Measurements from ENCODE around the gene CYP24A1.
"Not testable (repeated sequence)": the region's sequence is repeated elsewhere in the genome, so short reads cannot be mapped to it uniquely, and the experiment has no call there.

DNA sequence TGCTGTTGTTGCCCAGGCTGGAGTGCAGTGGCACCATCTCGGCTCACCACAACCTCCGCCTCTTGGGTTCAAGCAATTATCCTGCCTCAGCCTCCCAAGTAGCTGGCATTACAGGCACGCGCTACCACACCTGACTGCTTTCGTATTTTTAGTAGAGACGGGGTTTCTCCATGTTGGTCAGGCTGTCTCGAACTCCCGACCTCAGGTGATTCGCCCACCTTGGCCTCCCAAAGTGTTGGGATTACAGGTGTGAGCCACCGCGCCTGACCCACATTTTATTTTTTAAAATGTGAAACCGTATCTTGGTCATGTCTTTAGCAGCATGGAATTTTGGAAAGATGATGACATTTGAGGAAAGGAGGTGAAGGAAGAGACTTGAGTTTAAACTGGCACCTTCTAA is 47.5 kb downstream of the CYP24A1 start:
- TF ChIP-seq, protein P1, sequence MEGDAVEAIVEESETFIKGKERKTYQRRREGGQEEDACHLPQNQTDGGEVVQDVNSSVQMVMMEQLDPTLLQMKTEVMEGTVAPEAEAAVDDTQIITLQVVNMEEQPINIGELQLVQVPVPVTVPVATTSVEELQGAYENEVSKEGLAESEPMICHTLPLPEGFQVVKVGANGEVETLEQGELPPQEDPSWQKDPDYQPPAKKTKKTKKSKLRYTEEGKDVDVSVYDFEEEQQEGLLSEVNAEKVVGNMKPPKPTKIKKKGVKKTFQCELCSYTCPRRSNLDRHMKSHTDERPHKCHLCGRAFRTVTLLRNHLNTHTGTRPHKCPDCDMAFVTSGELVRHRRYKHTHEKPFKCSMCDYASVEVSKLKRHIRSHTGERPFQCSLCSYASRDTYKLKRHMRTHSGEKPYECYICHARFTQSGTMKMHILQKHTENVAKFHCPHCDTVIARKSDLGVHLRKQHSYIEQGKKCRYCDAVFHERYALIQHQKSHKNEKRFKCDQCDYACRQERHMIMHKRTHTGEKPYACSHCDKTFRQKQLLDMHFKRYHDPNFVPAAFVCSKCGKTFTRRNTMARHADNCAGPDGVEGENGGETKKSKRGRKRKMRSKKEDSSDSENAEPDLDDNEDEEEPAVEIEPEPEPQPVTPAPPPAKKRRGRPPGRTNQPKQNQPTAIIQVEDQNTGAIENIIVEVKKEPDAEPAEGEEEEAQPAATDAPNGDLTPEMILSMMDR (IDR thresholded peaks at IDR 0.05) = not testable (repeated sequence)
- not testable (repeated sequence) for TF ChIP-seq POLR2A (IDR thresholded peaks at IDR 0.05)

Data from heart left ventricle (tissue), 13 donors.